Activated CD8-positive, alpha-beta memory T cell treated with anti-CD3 and anti-CD28 coated beads, Interleukin-2, amount 10 ng/mL, durations not matched to agents 7 days and 5 days (primary cell): ENCODE data around the gene TBL1Y. TPM values are rescaled to one million over a fixed set of nuclear protein-coding genes. Genes with fewer than 3 reads are reported as not detected.

Experiments
- ATAC-seq: fragments of 150-1000 bp; cut with Tn5 transposase; one replicate; pipeline ENCODE4 v1.10.0; 2021; ENCODE audit warnings: moderate library complexity
- CTCF ChIA-PET: fragments of 350-600 bp; sonication (Branson Sonifier 250); formaldehyde crosslinking; loops from one replicate; lab custom pipeline; 2021; ENCODE audit warnings: antibody characterized with exemption; lab: Charles Lee
- DNase-seq: peaks from one replicate; pipeline ENCODE4 v3.0.0-alpha.2; 2020
- H3K27ac Mint-ChIP-seq: one replicate; pipeline ENCODE4 v1.8.0; 2021; ENCODE audit warnings: mild to moderate bottlenecking, mixed read lengths
- H3K27me3 Mint-ChIP-seq: one replicate; pipeline ENCODE4 v1.8.0; 2021; ENCODE audit warnings: mixed read lengths
- H3K36me3 Mint-ChIP-seq: one replicate; pipeline ENCODE4 v1.8.0; 2021; ENCODE audit warnings: mild to moderate bottlenecking, mixed read lengths
- H3K4me1 Mint-ChIP-seq: one replicate; pipeline ENCODE4 v1.8.0; 2021; ENCODE audit warnings: mixed read lengths
- H3K4me3 Mint-ChIP-seq: one replicate; pipeline ENCODE4 v1.8.0; 2021; ENCODE audit warnings: mild to moderate bottlenecking, moderate library complexity, mixed read lengths
- H3K9me3 Mint-ChIP-seq: one replicate; pipeline ENCODE4 v1.8.0; 2022; ENCODE audit warnings: low read depth, mixed read lengths
- total RNA-seq, 2 experiments: library from RNA; stranded (reverse); gene quantifications; one replicate each; pipeline ENCODE4 v1.2.3, GENCODE V29; 2021

Gene TBL1Y
- total RNA-seq, 2 experiments from 2014 or later = not detected

DNA sequence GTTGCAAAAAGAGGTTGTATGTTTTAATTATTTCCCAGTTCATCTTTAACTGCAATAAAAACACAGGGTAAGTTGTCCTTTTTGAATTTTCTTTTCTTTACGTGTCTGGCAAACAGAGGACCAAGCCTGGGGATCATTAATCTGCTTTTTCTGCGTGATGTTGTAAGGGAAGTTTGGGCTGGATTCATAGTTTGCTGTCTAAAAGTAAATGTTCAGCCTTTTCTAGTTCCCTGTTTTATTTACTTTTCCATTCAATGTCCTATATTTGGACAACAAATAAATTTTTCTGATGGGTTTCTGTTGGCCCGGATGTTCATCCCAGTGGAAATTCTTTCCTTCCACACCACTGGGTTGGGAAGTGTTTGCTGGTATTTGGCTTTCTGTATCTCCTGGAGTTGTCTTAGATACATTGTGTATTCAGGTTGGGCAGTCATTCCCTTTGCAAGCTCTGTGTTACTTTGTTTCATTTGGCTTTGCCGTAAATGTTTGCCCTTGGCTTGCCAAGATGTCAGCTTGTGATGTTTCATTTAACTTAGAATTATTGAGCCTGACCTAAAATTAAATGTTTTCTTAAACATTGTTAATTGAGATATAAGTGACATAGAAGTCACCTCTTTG lies 21.4 kb downstream of the TBL1Y start:
- no peaks in the 10 kb centered on the region for H3K4me1 Mint-ChIP-seq
- no peak for ATAC-seq
- no peaks in the 10 kb centered on the region for H3K27me3 Mint-ChIP-seq
- H3K9me3 Mint-ChIP-seq = no peaks in the 10 kb centered on the region
- H3K36me3 Mint-ChIP-seq = no peaks in the 10 kb centered on the region
- DNase-seq = no peak
- no peak overlapping the region for H3K27ac Mint-ChIP-seq
- CTCF ChIA-PET = no interaction called here
- H3K4me3 Mint-ChIP-seq = no peak overlapping the region

DNA sequence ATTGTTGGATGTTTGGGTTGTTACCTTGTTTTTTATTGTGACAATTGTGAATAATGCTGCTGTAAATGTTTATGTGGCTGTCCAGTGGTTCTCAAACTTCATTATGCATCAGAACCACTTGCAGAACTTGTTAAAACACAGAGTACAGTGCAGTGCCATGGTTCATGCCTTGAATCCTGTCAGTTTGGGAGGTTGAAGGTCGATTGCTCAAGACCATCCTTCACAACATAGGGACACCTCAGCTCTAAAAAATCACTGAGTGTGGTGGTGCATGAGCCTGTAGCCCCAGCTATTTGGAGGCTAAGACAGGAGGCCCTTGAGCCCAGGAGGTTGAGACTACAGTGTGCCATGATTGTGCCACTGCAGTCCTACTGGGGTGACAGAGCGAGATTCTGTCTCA lies 25.0 kb downstream of the TBL1Y start:
- no peak for DNase-seq
- no peak for ATAC-seq
- CTCF ChIA-PET = no interaction called here
- H3K4me1 Mint-ChIP-seq = no peaks in the 10 kb centered on the region
- H3K27me3 Mint-ChIP-seq = no peaks in the 10 kb centered on the region
- no peaks in the 10 kb centered on the region for H3K9me3 Mint-ChIP-seq
- H3K27ac Mint-ChIP-seq = no peak overlapping the region
- H3K4me3 Mint-ChIP-seq = no peak overlapping the region
- no peaks in the 10 kb centered on the region for H3K36me3 Mint-ChIP-seq

GRCh38 chrY:6947695-6948094 lies 37.2 kb downstream of the TBL1Y start:
- Mint-ChIP-seq H3K4me3 (no peak overlapping the region), H3K27ac (no peak overlapping the region), H3K4me1 (no peaks in the 10 kb centered on the region), H3K9me3 (no peaks in the 10 kb centered on the region), H3K36me3 (no peaks in the 10 kb centered on the region), H3K27me3 (no peaks in the 10 kb centered on the region)
- ATAC-seq (no peak), DNase-seq (no peak)
- CTCF ChIA-PET = no interaction called here

GRCh38 chrY:6948378-6948777 lies 37.9 kb downstream of the TBL1Y start:
- no peaks in the 10 kb centered on the region for H3K27me3 Mint-ChIP-seq
- CTCF ChIA-PET = no interaction called here
- ATAC-seq (no peak), DNase-seq (no peak)
- H3K27ac Mint-ChIP-seq = no peak overlapping the region
- H3K36me3 Mint-ChIP-seq = no peaks in the 10 kb centered on the region
- H3K4me3 Mint-ChIP-seq = no peak overlapping the region
- H3K9me3 Mint-ChIP-seq = no peaks in the 10 kb centered on the region
- no peaks in the 10 kb centered on the region for H3K4me1 Mint-ChIP-seq

DNA sequence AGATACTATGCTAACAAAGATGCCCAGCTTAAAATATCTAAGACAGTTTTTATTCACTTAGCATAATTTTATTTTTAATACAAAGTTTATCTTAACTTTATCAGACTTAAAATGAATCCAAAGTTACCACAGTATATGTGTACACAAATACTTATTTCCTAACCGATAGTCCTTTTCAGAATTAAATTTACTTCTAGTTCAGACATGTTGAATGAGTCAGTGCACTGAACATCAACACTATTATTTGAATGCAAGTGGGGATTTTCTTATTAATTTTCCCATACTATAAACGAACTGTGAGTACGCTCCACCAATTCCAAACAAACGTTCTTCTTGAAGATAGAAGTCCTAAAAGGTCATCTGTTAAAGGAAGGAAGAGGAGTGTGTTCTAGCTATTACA lies 39.5 kb downstream of the TBL1Y start:
- no peak for ATAC-seq
- H3K9me3 Mint-ChIP-seq = no peaks in the 10 kb centered on the region
- no peak overlapping the region for H3K4me3 Mint-ChIP-seq
- no peaks in the 10 kb centered on the region for H3K27me3 Mint-ChIP-seq
- no peak overlapping the region for H3K27ac Mint-ChIP-seq
- no peaks in the 10 kb centered on the region for H3K4me1 Mint-ChIP-seq
- CTCF ChIA-PET = no interaction called here
- H3K36me3 Mint-ChIP-seq = no peaks in the 10 kb centered on the region
- DNase-seq = no peak

- CTCF ChIA-PET = interaction anchor here (0.9 to 1.0 kb wide), 3 partner anchors 10 to 122 kb away, joined by 3 to 4 read pairs (median 4); no protein-coding TSS in a partner anchor
- H3K4me3 Mint-ChIP-seq = no peak overlapping the region
- peak; percentile 51 for ATAC-seq
These were observed 54.2 kb downstream of the TBL1Y start for GRCh38 chrY:6964732-6965131.

GRCh38 chrY:6966521-6966920 lies 56.0 kb downstream of the TBL1Y start:
- CTCF ChIA-PET = interaction anchor here (4.4 kb wide), 1 partner anchor 119 kb away, joined by 17 read pairs; no protein-coding TSS in a partner anchor
- H3K9me3 Mint-ChIP-seq = no peaks in the 10 kb centered on the region
- DNase-seq = no peak
- no peak overlapping the region for H3K27ac Mint-ChIP-seq
- no peak for ATAC-seq
- no peaks in the 10 kb centered on the region for H3K36me3 Mint-ChIP-seq
- peaks cover 6% of the 10 kb centered on the region for H3K4me1 Mint-ChIP-seq
- peaks cover 3% of the 10 kb centered on the region for H3K27me3 Mint-ChIP-seq
- H3K4me3 Mint-ChIP-seq = no peak overlapping the region

More at GRCh38 chrY:6964732-6965131, 54.2 kb downstream of the TBL1Y start:
- Mint-ChIP-seq H3K4me1 (peaks cover 6% of the 10 kb centered on the region), H3K9me3 (no peaks in the 10 kb centered on the region), H3K27ac (no peak overlapping the region), H3K27me3 (peaks cover 3% of the 10 kb centered on the region), H3K36me3 (no peaks in the 10 kb centered on the region)
- DNase-seq = peak; percentile 57

DNA sequence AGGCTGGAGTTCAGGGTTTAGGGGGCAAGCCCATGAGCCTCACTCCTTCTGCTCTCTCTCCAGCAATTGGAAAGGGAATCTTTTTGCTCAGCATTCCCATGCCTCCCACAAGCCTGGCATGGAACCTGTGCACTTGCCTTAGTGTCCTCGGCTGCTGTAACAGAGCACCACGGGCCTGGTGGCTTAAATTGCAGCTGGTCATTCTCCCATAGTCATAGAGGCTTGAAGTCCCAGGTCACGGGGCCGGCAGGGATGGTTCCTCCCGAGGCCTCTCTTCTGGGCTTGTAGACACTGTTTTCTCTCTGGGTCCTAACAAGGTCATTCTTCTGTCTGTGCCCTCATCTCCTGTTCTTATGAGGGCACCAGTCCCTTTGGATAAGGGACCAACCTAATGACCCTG lies 57.2 kb downstream of the TBL1Y start:
- H3K27me3 Mint-ChIP-seq = peaks cover 3% of the 10 kb centered on the region
- CTCF ChIA-PET = interaction anchor here (4.4 kb wide), 1 partner anchor 117 kb away, joined by 17 read pairs; no protein-coding TSS in a partner anchor
- H3K4me3 Mint-ChIP-seq = no peak overlapping the region
- H3K4me1 Mint-ChIP-seq = peaks cover 6% of the 10 kb centered on the region
- no peak overlapping the region for H3K27ac Mint-ChIP-seq
- ATAC-seq = no peak
- DNase-seq = no peak
- no peaks in the 10 kb centered on the region for H3K36me3 Mint-ChIP-seq
- H3K9me3 Mint-ChIP-seq = no peaks in the 10 kb centered on the region

- Mint-ChIP-seq H3K4me1 (peaks cover 6% of the 10 kb centered on the region), H3K9me3 (no peaks in the 10 kb centered on the region), H3K27ac (no peak overlapping the region), H3K36me3 (no peaks in the 10 kb centered on the region), H3K4me3 (no peak overlapping the region), H3K27me3 (peaks cover 3% of the 10 kb centered on the region)
- ATAC-seq = no peak
- no peak for DNase-seq
- CTCF ChIA-PET = interaction anchor here (4.4 kb wide), 1 partner anchor 117 kb away, joined by 17 read pairs; no protein-coding TSS in a partner anchor
These were observed 57.7 kb downstream of the TBL1Y start for GRCh38 chrY:6968191-6968590.

DNA sequence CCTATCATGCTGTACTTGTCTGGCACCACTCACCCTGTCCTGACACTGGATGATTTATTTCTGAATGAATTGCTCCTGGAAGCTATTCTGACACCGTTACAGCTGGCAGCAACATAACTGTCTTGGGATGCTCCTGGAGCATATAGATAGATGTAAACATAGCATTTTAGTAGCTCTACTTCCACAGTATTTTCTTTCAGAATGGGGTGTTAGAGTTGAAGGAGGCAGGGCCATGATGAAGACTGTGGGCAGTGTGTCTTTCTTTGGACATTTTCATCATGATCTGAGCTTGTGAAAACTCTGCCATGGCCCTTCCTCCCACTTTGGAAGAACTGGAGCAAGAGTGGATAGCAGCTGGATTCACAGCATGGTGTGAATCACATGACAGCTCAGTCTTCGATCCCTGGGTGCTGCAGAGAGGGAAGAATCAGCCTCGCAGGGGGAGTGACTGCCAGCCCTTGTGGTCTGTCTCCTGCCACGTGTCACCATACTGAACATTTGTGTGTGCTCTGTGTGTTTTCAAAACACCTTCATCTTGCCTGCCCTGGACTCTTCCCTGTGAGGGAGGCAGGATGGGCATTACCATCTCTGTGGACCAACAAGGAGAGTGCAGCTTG lies 61.9 kb downstream of the TBL1Y start:
- peaks cover 2% of the 10 kb centered on the region for H3K4me1 Mint-ChIP-seq
- no peak overlapping the region for H3K4me3 Mint-ChIP-seq
- CTCF ChIA-PET = no interaction called here
- ATAC-seq (no peak), DNase-seq (no peak)
- no peaks in the 10 kb centered on the region for H3K27me3 Mint-ChIP-seq
- no peaks in the 10 kb centered on the region for H3K9me3 Mint-ChIP-seq
- H3K27ac Mint-ChIP-seq = no peak overlapping the region
- H3K36me3 Mint-ChIP-seq = no peaks in the 10 kb centered on the region

DNA sequence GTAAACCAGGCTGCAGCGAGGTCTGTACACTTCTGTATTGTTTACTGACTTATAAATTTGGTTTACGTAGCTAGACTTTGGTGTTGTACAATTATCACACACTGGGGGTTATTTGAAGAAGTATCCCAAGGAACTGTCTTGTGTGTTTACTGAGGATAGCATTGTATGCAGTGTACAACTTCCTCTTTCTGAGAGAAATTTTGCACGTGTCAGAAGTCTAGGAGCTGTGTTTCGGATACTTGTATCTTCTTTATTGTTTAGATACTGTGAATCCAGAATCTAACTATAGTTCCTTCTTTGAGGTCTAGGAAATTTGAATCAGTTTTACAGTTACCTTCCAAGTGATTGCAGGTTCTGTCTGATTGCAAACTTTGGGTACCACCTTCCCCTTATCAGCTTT lies 64.5 kb downstream of the TBL1Y start:
- no peak for DNase-seq
- CTCF ChIA-PET = interaction anchor here (1.5 kb wide), 1 partner anchor 10 kb away, joined by 3 read pairs; no protein-coding TSS in a partner anchor
- no peak overlapping the region for H3K27ac Mint-ChIP-seq
- no peak overlapping the region for H3K4me3 Mint-ChIP-seq
- H3K4me1 Mint-ChIP-seq = peaks cover 4% of the 10 kb centered on the region
- no peaks in the 10 kb centered on the region for H3K9me3 Mint-ChIP-seq
- no peaks in the 10 kb centered on the region for H3K36me3 Mint-ChIP-seq
- H3K27me3 Mint-ChIP-seq = peaks cover 2% of the 10 kb centered on the region
- ATAC-seq = no peak

DNA sequence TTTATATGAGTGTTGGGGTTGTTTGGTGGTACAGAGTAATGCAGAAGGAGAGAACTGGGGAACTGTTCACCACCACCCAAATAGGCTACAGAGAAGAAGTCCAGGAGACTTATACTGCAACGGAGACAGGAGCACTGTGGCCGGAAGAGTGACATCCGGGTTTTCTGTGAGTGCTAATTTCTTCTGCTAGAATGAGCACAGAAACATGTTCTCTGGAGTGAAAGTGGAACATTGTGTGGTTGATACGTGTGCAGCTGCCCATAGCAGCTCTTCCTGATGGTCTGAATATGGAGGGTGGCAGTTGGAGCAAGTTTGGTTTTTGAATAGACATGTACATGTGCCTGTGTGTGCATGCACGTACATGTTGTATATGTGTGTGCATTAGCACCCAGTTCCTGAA lies 67.3 kb downstream of the TBL1Y start:
- no peak for ATAC-seq
- DNase-seq = no peak
- Mint-ChIP-seq H3K9me3 (no peaks in the 10 kb centered on the region), H3K27me3 (peaks cover 2% of the 10 kb centered on the region), H3K4me1 (peaks cover 4% of the 10 kb centered on the region), H3K36me3 (no peaks in the 10 kb centered on the region), H3K27ac (no peak overlapping the region), H3K4me3 (no peak overlapping the region)
- CTCF ChIA-PET = no interaction called here

GRCh38 chrY:6983221-6983620 lies 72.7 kb downstream of the TBL1Y start:
- Mint-ChIP-seq H3K9me3 (no peaks in the 10 kb centered on the region), H3K4me1 (peaks cover 29% of the 10 kb centered on the region), H3K27ac (no peak overlapping the region), H3K27me3 (peaks cover 2% of the 10 kb centered on the region), H3K36me3 (no peaks in the 10 kb centered on the region), H3K4me3 (no peak overlapping the region)
- ATAC-seq (no peak), DNase-seq (no peak)
- CTCF ChIA-PET = no interaction called here

DNA sequence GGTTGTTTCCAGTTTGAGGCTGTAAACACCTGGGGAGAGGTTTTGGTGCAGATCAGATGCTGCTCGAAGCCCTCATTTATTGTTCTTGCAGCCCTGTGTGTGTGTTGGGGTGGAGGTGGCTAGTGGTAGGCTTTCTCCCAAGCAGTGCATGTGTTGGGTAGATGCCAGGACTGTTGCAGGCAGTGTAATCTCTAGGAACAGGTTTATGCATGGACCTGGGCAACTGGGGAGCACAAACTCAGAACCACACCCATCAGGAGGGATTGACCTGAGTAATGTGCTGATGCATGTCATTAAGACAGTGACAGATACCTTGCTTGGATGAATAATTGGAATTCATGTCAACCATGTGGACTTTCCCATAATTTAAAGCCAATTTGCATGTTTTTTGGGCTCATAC lies 77.3 kb downstream of the TBL1Y start:
- H3K4me1 Mint-ChIP-seq = peaks cover 29% of the 10 kb centered on the region
- no peaks in the 10 kb centered on the region for H3K9me3 Mint-ChIP-seq
- H3K36me3 Mint-ChIP-seq = no peaks in the 10 kb centered on the region
- CTCF ChIA-PET = no interaction called here
- no peak overlapping the region for H3K27ac Mint-ChIP-seq
- H3K4me3 Mint-ChIP-seq = no peak overlapping the region
- ATAC-seq (no peak), DNase-seq (no peak)
- H3K27me3 Mint-ChIP-seq = no peaks in the 10 kb centered on the region
